Measurements from ENCODE around the gene PXYLP1.

DNA sequence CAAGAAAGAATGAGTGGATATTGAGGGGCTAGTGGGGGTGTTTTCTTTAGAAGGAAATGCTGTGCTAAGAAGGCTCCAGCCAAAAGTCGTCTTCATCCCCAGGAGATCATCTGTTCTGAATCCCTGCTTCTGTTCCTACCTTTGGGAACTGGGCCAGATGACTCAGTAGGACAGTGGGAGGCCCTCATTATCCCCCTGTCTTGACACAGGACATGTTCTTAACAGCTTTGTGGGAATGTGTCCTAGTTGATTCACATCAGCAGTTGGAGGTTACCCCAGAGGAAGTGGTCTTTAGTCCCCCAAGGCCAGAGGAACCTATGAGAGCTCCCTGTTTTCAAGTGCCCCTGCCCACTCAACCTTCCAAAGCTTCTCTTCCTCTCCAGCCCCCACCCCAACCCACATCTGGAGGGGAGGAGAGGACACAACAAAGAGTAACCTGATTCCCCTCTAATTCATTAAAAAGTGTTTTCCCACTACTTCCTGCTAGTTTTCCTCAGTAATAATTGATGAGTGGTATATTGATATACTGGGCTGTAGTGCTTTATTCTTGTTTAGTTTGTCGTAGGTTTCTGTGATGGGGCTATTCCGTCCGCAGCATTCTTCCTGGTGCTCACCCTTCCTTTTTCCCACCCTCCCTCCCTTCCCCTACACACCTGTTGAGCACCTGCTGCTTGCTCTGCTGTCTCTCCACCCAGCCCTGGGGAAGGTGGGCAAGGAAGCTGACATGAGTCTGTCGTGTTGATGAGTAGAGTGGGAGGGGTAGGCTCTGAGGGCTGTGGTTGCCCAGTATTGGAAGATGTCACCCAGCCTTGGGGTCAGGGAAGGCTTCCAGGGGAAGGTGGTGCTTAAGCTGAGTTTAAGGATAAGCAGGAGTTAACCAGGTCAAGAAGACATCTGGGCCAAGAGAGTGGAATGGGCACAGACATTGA lies 9.3 kb downstream of the PXYLP1 start:
- TF ChIP-seq, protein P1, sequence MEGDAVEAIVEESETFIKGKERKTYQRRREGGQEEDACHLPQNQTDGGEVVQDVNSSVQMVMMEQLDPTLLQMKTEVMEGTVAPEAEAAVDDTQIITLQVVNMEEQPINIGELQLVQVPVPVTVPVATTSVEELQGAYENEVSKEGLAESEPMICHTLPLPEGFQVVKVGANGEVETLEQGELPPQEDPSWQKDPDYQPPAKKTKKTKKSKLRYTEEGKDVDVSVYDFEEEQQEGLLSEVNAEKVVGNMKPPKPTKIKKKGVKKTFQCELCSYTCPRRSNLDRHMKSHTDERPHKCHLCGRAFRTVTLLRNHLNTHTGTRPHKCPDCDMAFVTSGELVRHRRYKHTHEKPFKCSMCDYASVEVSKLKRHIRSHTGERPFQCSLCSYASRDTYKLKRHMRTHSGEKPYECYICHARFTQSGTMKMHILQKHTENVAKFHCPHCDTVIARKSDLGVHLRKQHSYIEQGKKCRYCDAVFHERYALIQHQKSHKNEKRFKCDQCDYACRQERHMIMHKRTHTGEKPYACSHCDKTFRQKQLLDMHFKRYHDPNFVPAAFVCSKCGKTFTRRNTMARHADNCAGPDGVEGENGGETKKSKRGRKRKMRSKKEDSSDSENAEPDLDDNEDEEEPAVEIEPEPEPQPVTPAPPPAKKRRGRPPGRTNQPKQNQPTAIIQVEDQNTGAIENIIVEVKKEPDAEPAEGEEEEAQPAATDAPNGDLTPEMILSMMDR (IDR thresholded peaks at IDR 0.05 in 2 of 3, conservative IDR thresholded peaks at IDR 0.05 in 1 of 3; ENCODE audit: insufficient read depth in 2 of 3, low read depth in 1 of 3, low read length in 3 of 3), result no peak
- no peak for TF ChIP-seq CBX3 (IDR thresholded peaks at IDR 0.05; ENCODE audit: borderline replicate concordance in 1 of 2, low read length in 2 of 2)
- TF ChIP-seq MAFK (IDR thresholded peaks at IDR 0.05; ENCODE audit: low read length), result no peak
- TF ChIP-seq, protein P2, sequence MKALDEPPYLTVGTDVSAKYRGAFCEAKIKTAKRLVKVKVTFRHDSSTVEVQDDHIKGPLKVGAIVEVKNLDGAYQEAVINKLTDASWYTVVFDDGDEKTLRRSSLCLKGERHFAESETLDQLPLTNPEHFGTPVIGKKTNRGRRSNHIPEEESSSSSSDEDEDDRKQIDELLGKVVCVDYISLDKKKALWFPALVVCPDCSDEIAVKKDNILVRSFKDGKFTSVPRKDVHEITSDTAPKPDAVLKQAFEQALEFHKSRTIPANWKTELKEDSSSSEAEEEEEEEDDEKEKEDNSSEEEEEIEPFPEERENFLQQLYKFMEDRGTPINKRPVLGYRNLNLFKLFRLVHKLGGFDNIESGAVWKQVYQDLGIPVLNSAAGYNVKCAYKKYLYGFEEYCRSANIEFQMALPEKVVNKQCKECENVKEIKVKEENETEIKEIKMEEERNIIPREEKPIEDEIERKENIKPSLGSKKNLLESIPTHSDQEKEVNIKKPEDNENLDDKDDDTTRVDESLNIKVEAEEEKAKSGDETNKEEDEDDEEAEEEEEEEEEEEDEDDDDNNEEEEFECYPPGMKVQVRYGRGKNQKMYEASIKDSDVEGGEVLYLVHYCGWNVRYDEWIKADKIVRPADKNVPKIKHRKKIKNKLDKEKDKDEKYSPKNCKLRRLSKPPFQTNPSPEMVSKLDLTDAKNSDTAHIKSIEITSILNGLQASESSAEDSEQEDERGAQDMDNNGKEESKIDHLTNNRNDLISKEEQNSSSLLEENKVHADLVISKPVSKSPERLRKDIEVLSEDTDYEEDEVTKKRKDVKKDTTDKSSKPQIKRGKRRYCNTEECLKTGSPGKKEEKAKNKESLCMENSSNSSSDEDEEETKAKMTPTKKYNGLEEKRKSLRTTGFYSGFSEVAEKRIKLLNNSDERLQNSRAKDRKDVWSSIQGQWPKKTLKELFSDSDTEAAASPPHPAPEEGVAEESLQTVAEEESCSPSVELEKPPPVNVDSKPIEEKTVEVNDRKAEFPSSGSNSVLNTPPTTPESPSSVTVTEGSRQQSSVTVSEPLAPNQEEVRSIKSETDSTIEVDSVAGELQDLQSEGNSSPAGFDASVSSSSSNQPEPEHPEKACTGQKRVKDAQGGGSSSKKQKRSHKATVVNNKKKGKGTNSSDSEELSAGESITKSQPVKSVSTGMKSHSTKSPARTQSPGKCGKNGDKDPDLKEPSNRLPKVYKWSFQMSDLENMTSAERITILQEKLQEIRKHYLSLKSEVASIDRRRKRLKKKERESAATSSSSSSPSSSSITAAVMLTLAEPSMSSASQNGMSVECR (CRISPR knock-in tag; IDR thresholded peaks at IDR 0.05), result no peak
- TF ChIP-seq POLR2AphosphoS5 (IDR thresholded peaks at IDR 0.05; ENCODE audit: control insufficient read depth, insufficient read depth, low read depth, low read length), result no peak
- TF ChIP-seq ZSCAN32 (CRISPR knock-in tag; IDR thresholded peaks at IDR 0.05), result no peak
- no peak for TF ChIP-seq SMAD3 (CRISPR knock-in tag; conservative IDR thresholded peaks at IDR 0.05)
- TF ChIP-seq NUFIP1 (IDR thresholded peaks at IDR 0.05; ENCODE audit: partially characterized antibody), result no peak
- TF ChIP-seq RAD21 (CRISPR knock-in tag; conservative IDR thresholded peaks at IDR 0.05 in 1 of 2, IDR thresholded peaks at IDR 0.05 in 1 of 2), result no peak
- TF ChIP-seq, protein P3, sequence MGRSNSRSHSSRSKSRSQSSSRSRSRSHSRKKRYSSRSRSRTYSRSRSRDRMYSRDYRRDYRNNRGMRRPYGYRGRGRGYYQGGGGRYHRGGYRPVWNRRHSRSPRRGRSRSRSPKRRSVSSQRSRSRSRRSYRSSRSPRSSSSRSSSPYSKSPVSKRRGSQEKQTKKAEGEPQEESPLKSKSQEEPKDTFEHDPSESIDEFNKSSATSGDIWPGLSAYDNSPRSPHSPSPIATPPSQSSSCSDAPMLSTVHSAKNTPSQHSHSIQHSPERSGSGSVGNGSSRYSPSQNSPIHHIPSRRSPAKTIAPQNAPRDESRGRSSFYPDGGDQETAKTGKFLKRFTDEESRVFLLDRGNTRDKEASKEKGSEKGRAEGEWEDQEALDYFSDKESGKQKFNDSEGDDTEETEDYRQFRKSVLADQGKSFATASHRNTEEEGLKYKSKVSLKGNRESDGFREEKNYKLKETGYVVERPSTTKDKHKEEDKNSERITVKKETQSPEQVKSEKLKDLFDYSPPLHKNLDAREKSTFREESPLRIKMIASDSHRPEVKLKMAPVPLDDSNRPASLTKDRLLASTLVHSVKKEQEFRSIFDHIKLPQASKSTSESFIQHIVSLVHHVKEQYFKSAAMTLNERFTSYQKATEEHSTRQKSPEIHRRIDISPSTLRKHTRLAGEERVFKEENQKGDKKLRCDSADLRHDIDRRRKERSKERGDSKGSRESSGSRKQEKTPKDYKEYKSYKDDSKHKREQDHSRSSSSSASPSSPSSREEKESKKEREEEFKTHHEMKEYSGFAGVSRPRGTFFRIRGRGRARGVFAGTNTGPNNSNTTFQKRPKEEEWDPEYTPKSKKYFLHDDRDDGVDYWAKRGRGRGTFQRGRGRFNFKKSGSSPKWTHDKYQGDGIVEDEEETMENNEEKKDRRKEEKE (IDR thresholded peaks at IDR 0.05; ENCODE audit: borderline replicate concordance in 1 of 2, control insufficient read depth in 1 of 2, low read depth in 2 of 2, low read length in 1 of 2), result no peak
- TF ChIP-seq SREBF2 (CRISPR knock-in tag; IDR thresholded peaks at IDR 0.05), result no peak
- no peak for TF ChIP-seq CBX1 (IDR thresholded peaks at IDR 0.05; ENCODE audit: low read depth)
- no peak for TF ChIP-seq ZNF282 (CRISPR knock-in tag; IDR thresholded peaks at IDR 0.05)
- TF ChIP-seq, protein P4, sequence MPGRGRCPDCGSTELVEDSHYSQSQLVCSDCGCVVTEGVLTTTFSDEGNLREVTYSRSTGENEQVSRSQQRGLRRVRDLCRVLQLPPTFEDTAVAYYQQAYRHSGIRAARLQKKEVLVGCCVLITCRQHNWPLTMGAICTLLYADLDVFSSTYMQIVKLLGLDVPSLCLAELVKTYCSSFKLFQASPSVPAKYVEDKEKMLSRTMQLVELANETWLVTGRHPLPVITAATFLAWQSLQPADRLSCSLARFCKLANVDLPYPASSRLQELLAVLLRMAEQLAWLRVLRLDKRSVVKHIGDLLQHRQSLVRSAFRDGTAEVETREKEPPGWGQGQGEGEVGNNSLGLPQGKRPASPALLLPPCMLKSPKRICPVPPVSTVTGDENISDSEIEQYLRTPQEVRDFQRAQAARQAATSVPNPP (IDR thresholded peaks at IDR 0.05; ENCODE audit: borderline replicate concordance, insufficient read depth, insufficient read length), result no peak

All from K562 (cell line).